Inflammatory macrophage (primary cell): ENCODE results near the gene ENAM.

Experiments
- DNase-seq, 2 donors: peaks; one replicate each; pipeline ENCODE4 v3.0.0-alpha.2; 2020 to 2022
- total RNA-seq, 18 experiments: gene quantifications; one replicate each; lab custom pipeline; 2026; ENCODE audit warnings: mixed read lengths in 6 of 18, inconsistent platforms in 2 of 18; lab: John Stamatoyannopoulos, UW

Gene ENAM, protein sequence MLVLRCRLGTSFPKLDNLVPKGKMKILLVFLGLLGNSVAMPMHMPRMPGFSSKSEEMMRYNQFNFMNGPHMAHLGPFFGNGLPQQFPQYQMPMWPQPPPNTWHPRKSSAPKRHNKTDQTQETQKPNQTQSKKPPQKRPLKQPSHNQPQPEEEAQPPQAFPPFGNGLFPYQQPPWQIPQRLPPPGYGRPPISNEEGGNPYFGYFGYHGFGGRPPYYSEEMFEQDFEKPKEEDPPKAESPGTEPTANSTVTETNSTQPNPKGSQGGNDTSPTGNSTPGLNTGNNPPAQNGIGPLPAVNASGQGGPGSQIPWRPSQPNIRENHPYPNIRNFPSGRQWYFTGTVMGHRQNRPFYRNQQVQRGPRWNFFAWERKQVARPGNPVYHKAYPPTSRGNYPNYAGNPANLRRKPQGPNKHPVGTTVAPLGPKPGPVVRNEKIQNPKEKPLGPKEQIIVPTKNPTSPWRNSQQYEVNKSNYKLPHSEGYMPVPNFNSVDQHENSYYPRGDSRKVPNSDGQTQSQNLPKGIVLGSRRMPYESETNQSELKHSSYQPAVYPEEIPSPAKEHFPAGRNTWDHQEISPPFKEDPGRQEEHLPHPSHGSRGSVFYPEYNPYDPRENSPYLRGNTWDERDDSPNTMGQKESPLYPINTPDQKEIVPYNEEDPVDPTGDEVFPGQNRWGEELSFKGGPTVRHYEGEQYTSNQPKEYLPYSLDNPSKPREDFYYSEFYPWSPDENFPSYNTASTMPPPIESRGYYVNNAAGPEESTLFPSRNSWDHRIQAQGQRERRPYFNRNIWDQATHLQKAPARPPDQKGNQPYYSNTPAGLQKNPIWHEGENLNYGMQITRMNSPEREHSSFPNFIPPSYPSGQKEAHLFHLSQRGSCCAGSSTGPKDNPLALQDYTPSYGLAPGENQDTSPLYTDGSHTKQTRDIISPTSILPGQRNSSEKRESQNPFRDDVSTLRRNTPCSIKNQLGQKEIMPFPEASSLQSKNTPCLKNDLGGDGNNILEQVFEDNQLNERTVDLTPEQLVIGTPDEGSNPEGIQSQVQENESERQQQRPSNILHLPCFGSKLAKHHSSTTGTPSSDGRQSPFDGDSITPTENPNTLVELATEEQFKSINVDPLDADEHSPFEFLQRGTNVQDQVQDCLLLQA
- total RNA-seq, result 0 to 0.13 (median 0) reads per million in 18 experiments

DNA sequence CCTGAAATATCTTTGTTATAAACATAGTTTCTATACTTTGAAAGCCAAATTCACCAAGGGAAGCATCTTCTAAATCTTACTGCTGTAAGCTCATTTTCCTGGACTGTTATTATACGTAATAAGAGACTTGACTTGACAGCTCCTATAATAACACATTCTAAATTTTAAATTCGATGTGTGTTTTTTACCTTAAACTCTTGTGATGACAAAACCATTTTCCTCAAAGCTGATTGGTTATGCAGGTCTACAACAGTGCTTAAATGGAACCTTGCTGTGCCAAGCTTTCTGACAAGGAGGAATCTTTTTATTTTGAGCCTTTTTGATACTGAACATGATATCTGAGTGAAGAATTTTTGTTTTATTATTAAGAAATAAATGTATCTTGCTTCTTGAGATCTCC is at the start of gene ENAM:
Gene ENAM, plus strand, starts transcription at position 301 of the 400 bp plus-strand sequence. CDS start 757 bp downstream, outside the sequence.
- DNase-seq, result no peak

DNA sequence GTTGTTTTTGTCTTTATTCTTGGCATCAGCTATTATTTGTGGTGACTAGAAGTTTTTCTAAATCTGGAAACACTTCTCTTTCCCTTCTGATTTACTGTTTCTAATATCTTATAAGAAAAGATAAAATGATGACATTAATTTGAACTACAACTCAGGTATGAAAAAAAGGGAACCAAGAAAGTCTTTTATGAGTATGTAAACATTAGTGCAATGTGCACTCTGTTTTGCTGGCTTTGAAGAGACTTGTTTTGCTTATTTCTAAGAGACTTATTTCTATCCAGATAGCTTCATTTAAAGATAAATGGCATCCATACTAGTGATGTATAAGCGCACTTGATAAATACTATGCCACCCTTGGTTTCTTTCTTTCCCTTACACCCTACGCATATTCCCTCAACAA is 46.6 kb upstream of the ENAM start:
- DNase-seq, result no peak

DNA sequence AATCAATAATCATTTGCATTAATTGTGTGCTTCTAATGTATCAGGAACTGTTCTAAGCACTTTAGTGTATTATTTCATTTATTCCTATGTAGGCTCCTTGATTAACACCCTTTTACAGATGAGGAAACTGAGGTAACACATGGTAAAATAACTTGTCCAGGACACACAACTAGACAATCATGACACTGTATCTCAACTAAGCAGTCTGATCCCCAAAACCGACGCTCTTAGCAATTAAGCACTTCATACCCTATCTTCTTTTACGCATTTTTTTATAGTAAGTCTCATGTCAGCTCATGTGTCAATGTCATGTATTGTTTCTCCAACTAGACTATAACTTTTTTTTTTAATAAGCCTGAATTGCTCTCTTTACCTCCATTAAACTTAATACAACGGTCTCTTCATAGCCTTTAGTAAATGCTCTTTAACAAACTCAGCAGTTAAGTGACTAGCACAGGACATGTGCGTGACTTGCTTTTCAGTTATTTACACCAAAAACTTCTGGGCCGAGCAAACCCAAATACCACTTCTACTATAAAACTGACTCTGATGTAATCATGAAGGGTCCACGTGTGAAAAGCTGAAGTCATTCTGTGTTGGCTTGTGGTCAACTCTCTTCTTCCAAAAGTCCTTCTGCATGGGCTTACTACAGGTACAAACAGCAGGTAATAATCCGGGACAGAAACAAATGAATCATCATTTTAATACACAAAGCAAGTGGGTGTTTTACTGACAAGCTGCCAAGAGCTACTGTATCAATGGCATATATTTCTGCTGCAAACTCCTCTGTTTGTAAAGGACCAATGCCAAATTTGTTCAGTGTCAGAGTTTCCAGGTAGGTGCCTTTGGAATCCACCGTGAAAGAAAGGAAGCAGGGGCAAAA is 44.4 kb upstream of the ENAM start:
- DNase-seq, result no peak

DNA sequence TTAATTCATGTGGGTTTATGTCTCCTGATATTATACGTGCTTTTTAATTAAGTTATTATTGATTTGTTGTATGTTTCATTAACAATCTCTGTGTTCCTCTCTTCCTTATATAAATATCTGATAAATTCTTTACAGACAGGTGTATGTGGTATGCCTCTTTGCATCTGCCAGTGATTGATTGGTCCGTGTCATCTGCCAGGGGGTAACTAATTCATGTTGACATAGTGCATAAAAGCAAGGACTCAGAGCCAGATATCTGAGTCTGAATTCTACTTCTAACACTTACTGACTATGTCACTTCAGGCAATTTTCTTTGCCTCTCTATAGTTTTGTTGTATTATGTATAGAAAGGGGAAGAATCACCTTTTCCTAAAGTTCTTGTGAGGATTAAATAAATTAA is 41.7 kb upstream of the ENAM start:
- no peak for DNase-seq

DNA sequence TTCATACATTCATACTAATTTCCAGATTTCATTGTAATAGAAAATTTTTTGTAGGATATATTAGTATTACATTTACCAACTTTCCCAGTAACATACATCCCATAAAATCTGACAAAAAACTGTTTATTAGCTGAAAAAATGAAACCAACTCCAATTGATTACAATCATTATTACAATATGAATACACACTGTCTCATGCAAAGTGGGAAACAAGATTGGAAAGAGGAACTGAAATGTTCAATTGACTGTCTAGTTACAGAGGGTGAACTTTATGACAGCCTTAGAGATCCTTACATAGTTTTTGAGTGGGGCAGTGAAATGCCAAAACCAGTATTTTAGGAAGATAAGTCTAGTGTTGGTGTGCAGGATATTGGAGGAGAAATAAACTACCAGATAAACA is 38.8 kb upstream of the ENAM start:
- no peak for DNase-seq

DNA sequence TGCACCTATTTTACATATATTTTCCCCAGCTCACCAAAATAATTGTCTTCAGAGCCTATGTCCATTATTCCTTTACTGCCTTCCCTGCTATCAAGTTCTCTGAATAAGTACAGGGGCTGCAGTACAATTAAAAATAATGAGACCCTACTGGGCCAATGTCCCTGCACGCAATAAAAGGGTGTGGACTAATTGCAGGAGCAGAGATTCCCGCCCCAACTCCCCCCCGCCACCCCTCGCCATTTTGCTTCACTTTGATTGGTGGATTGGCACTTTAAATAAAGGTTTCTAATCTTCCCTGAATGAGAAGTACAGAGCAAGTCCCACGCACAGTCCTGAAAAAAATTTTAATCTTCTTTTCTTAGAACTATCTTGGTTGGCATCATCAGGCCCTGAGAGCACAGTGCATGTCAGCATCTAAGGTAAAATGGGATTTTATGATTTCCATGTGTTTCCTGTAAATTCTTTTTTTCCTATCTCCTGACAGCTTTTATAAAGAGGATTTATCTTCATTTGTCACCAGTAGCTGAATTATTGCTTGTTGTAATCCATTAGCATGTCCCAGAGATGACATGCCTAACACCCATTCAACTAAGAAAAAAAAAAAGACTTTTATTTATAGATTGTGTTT is 36.5 kb upstream of the ENAM start, which contains the start of gene AMBN:
Gene AMBN, plus strand, starts transcription at position 302 of the 628 bp plus-strand sequence. Its CDS starts 103 bp downstream, at position 405.
- no peak for DNase-seq

DNA sequence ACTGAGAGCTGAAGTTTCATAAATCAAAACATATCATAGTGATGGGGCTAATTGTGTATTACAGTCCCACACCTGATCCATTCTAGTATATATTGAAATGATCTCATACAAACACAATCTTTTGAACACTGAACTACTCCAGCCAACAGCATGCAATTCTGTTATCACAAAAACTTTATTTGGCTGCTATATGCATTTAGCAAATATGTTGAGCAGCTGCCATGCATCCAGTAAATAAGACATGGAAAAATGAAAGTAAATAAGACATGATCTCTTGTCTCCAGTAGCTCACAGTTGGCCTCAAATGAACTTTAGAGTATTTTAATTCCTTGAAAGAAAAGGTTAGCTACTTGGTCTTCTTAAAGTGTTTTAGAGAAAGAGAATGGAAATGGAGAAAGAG is 34.3 kb upstream of the ENAM start:
- no peak for DNase-seq

DNA sequence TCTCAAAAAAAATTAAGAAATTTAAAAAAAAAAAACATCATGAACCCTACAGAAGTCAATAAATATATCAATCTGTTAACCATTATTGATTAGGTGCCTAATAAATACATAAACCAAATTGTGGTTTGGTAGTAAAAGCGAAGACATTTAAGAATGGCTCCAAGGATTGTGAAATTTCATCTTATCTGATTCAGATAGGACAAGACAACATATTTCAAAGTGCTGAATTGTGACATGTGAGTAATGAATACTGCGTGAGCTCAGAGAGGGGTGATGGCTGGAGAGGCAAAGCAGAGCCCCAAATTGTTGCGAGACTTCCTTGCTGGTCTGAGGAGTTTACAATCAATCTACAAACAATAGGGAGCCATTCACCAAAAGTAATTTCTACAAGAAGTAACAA is 28.2 kb upstream of the ENAM start:
- no peak for DNase-seq

DNA sequence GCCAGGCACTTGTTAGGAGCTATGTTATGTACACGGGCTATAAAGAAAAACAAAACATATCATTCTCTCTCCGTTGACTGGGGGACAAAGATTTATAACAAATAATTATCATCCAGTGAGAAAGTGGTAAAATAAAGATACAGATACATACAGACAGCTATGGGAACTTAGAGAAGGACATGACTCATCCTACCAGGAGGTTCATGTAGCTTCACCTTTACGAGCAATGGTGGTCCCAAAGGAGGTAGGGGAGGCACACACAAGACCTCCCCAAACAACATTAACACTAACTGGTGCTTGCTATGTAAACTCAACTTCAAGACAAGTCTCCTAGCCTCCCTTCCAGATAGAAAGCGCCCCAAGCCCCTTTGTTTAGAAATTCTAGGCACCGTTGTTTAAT is 27.6 kb upstream of the ENAM start:
- DNase-seq, result no peak

DNA sequence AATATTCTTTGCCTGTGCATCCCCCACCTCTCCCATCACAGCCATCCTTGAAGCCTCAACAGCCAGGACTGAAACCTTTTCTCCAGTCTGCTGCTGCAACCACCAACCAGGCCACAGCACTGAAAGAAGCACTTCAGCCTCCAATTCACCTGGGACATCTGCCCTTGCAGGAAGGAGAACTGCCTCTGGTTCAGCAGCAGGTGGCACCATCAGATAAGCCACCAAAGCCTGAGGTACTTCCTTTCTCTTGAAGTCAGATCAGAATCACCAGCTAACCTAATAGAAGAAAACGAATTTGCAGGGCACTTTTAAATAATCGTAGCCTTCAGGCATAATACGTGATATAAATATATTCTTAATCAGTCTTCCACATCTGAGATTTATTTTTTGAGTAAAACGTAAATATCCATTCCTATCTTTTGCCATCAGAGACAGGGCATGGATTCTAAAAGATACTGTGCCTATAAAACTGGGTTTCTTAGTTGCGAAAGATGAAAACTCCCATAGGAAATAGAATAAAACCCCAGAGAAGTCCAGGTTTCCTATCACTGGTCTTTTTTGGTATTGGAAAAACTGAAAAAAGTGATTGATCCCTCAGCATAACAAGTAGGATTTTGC is 27.0 kb upstream of the ENAM start:
- DNase-seq, result peak; percentile 46 to 75

DNA sequence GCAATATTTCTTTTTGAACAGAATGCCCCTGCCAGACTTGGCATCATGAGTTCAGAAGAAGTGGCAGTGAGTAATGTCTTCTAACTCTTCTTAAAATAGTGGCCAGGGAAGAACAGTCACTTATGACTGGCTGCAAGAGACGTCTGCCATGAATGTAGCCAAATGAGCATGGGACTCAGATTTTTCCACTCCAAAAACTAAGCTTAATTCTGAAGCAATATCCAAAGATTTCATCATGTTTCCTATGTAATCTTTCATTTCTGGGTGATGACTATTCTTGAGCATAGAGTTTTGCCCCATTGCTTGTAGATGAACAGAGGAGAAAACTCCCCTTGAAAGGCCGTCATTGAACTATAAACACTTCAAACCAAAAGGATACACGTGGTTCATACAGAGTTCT is 24.7 kb upstream of the ENAM start:
- peak; percentile 20 to 23 for DNase-seq

DNA sequence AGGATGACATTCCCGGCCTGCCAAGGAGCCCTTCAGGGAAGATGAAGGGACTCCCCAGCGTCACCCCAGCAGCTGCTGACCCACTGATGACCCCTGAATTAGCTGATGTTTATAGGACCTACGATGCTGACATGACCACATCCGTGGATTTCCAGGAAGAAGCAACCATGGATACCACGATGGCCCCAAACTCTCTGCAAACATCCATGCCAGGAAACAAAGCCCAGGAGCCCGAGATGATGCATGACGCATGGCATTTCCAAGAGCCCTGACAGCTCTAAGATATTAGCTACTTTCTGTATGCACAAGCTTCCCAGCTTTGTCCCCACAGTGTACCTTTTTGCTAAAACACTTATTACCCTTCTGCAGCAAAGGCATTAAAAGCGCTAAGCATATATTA is 22.1 kb upstream of the ENAM start:
- no peak for DNase-seq

DNA sequence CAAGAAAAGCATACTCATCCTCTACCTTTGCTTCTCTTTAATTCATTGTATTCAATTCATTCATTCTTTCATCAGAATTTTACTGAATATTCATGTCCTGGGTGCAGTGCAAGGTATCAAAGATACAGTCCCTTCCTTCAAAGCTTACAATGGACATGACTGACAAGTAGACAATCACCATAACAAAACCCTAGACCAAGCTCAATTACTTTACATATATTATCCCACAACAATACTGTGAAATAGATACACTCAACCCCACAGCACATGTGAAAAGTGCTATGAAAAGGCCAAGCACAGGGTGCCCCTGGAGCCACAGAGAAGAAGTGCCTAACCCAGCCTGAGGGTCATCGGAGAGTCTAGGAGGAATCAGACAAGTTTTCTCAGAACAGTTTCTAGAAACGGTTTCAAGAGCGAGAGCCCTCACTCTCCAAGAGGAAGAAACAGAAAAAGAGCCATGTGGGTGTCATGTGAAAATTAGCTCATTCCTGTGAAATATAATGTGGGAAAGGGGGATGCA is 21.1 kb upstream of the ENAM start:
- DNase-seq, result peak; percentile 28 to 37

DNA sequence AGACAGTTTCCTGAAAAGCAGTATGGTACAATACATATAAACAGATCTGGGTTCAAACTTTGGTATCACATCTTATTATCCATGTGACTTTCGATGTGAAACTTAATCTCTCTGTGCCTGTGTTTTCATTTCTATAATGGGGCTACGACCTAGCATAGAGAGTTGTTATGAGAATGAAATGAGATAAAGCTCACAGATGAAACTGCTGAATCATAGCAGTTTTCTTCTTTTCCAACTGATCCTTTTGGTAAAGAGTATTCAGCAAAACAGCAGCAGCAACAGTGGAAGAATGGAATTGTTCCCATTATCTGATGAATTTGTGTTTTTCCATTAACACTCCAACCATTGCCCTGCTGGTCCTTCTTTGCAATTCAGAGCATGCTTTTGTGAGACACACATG is 20.2 kb upstream of the ENAM start:
- DNase-seq, result no peak

DNA sequence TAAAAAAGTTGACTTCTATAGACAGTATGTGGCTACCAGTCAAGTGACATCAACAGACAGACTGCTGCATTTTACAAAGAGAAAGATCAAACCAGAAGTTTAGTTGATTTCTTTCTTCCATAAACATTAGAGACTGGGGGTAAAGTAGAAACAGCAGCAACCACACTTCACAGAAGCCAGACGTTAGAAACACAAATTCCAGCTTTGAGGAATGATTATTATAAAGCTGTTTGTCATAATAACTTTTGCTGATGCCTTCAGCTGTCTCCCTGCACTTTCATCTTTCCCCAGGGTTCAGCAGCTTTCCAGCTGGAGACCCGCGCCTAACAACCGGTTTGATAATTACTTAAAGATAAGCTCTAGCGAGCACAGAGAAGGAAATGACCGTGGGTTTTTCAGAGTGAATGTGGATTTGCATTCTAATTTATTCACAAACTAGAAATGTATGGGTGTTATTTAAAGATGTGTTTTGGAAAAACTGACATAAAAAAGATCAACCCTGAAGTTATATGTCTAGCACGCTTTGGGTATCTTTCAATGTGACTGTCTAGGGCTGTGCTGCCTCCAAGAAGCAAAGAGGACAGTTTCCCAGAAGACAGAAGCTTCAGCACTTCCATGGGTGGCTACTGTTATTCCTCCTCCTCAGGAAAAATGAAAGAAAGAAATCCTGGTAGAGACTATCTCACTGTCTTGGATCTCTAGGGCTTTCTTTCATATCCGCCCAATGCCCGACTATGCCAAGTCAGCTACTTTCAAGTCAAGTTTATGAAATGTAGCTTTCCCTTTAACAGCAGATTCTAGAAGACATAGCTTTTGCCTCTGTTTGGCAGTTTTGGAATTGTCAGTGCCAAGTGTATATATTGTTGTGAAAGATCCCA is 15.0 kb upstream of the ENAM start:
- DNase-seq, result no peak

DNA sequence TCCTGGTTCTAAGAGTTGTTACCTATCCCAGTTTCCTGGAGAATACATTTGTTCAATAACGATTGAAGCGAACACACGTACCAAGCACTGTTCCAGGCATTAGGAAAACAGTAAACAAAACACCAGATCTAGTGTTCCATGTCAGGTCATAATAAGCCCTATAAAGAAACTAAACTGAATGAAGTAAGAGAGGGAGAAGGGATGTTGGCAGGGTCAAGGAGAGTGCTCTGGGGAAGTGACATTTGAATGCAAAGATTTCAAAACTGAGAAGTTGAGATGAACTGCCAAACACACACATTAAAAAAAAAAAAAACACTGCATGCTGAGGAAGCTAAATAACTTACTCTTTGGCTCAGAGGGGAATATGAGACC is 14.4 kb upstream of the ENAM start:
- DNase-seq, result peak; percentile 19 to 63

DNA sequence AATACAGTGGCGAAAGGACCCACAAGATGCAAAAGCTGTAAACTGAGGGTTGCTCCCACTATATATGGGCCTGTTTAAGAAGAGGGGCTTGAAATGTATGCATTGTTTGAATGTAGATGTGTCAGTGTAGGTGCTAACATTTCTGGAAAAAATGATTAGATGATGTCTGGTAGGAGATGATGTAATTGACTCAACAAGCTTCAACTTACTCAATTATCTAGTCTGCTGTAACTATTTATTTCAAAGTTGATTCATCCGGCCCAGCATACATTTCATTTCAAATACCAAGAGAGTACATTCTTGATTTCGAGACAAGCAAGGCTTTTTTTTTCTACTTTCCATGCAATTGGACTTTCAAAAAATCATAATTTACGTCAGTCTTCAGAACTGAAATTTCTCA is 9.3 kb upstream of the ENAM start:
- no peak for DNase-seq

DNA sequence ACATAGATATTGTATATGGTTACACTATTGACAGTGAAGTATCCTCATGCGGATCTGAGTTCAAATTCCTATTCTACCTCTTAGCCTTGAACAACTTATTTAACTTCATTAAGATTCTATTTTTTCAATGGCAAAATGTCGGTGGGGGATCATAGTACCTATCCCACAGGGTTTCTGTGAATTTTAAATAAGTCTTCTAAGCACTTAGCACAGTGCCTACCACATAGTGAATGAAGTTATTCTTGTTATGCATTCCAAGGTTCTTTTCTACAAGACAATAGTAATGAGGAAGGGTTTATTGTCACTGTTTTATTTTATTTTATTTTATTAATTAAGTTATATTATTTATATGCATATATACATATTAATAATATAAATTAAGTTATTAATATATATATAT is 8.8 kb upstream of the ENAM start:
- DNase-seq, result no peak

DNA sequence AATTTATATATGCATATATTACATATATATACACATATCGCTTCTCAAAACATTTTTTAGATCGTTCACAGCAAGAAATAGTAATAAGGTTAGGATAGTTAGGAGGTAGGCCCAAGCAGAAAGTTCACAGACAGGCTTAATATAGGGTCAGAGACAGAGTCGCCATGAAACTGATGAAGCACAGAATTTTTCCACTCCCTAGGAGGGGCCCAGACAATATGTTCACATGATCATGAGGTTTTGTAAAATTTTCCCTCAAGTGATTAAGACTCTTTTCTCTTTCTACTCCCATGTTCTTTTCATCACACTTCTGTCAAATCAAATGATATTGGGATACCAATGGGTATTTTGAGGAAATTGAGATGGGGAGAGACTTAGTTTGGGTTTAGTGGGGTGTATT is 5.2 kb upstream of the ENAM start:
- no peak for DNase-seq
